NCI-H187 treated with DMSO at 0.1 percent for 48 hours (cell line): Measurements from ENCODE around the gene LAMA2.

ENCODE experiments used
- DNase-seq: peaks from one replicate; lab custom pipeline; 2025; lab: John Stamatoyannopoulos, UW

The LAMA2 gene

DNA sequence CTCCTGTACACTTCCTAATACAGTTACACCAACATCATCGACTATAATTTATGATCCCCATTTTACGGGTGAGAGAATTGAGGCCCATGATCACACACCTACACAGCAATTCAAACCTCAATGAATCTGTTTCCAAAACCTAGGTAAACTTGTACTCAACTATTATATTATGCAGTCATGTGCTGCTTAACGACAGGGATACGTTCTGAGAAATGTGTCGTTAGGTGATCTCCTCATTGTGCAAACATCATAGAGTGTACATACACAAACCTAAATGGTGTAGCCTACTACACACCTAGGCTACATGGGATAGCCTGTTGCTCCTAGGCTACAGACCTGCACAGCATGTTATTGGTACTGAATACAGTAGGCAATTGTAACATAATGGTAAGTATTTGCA lies 441.4 kb downstream of the LAMA2 start:
- no peak for DNase-seq

DNA sequence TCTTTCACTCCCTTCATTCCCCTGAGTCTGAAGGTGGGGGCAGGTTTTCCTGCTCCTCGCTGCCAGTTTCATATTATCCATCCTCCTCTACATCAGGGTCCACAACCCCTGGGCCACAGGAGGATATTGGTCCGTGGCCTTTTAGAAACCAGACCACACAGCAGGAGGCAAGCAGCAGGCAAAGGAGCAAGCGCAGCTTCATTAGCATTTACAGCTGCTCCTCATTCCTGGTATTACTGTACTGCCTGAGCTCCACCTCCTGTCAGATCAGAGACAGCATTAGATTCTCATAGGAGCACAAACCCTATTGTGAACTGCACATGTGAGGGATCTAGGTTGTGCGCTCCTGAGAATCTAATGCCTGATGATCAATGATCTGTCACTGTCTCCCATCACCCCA lies 446.7 kb downstream of the LAMA2 start:
- no peak for DNase-seq

DNA sequence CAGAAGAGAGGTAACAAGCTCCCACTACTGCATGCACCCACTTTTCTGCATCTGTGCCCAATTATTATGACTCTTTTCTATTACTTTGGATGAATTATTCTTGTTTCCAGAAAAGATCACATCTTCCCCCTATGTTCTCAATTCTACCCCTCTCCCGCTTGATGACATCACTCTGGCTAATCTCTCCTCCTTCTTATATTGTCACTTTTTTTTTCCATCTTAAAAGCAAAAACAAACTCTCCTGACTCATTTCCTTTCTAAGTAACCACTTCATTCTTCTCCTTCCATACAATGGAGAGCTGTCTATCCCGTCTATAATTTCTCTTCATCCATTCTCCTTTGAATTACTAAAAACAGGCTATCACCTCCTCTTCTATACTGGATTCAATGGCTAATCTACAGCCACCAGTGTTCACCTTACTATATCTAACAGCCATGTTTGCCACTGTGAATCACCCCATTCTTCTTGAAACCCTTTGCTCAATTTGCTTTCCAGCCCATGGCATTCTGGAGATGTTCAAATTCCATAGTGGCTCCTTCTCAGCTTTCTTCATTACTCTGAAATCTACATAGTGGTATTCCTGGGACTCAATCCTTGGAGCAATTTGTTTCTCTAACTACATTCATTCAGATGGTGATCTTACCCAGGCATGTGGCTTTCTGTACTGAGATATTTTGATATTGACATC lies 448.7 kb downstream of the LAMA2 start:
- DNase-seq = no peak

DNA sequence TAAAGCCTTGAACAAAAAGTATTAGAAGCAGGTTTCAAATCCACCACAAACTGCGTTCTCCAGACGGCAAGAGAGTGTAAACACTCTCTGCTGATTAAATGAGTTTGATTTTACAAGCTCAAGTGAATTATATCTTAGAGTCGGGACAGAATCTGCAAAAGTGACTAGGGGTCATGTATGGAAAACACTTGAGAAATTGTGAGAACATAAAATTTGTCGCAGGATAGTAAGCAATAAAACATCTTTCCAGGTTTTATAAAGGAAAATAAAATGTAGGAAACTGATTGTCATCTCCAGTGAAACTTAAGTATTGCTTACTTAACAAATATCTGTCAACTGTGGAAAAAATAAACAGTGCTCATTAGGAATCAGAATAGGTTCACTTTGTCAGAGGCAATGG lies 452.9 kb downstream of the LAMA2 start:
- DNase-seq = no peak

DNA sequence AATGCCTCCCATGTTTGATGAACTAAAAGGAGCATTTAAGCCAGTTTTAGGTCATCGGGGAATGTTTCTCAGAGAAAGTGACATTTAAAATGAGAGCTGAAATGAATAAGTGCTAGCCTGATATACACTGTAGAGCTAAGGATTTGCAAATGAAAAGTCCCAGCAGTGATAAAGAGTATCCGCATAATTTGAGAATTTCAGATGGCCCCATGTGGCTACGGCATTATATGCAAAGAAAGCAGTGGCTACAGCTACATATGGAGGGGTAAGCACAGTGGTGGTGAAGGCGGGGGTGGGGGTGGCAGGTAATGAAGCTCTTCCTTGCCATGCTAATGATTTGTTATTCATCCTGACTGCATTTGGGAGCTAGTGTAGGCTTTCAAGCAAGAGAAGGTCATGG lies 455.7 kb downstream of the LAMA2 start:
- DNase-seq = no peak

DNA sequence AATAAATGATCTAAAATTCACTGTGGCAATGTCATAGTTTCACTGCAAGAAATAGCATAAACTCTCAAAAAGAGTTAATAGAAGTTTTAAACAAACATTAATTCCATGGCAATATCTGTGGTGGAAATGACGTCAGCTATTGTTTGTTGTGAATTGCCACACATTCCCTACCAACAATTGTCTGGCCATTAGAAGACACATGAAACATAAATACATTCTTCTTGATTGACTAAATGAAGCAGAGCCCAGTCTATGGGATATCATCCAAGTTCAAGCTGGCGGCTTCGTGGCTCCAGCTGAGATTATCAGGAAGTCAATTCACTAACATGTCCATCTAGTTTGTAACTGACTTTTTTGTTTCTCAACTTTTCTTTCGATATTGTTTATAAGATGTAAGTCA lies 458.0 kb downstream of the LAMA2 start:
- no peak for DNase-seq

DNA sequence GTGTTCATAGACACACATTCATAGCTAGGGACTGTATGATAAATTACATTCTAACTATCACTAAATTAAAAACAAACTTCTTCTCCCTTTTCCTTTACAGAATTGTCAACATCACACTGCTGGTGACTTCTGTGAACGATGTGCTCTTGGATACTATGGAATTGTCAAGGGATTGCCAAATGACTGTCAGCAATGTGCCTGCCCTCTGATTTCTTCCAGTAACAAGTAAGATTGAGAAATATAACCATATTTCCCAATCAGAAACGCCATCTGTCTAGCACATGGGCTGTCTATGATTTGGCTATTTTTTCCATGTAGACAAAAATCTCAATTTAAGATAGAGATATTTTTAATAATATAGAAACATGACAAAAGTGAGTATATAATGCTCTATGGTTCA lies 459.3 kb downstream of the LAMA2 start:
- no peak for DNase-seq

DNA sequence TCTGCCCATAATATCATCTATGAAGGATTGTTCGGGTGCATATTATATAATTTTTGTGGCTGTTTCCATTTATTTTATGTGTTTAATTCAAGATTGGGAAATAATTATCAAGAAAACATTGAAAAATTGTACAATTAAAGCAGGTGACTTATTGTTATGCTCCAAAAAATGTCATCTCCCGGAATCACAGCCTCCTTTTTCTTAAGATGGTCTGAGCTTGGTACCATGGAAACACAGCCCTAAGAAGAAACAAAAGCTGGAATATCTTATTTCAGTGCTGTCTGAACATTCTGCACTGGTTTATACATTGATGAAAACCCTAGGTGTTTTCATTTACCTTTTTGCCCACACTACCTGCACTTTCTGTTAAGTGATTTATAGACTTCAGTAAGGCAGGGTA lies 459.9 kb downstream of the LAMA2 start:
- DNase-seq = no peak

DNA sequence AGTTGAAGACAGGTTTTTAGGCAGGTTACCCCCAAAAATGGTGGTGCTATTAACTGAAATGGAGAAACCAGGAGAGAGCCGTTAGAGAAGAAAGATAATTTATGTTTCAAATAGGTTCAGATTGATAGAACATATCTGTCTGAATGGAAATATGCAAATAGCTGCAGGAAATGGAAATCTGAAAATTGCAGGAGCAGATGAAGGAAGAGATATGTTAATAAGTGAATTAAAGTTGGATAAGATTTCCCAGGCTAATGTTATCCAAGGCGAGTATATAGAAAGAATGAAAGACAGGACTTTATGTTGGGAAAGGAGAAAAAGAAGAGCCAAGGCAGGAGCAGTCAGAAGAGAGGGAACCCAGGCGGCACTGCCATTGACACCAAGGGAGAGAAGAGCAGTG lies 461.4 kb downstream of the LAMA2 start:
- DNase-seq = no peak

DNA sequence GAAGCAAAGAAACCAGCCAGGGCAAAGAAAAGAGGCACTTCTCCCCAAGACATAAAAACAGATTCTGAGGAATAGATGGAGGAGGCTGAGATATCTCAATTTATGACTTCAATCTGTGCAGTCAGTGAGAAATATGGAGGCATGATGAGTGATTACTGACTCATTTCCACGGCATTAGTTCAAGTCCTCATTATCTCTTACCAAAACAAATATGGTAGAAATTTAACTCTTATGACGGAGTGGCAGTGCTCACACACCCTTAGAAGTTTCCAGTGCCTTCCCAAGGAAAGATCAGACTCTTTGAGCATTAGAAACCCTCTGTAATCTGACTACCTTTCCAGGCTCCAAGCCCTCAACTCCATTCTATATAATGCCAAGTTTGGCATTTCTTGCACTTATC lies 463.0 kb downstream of the LAMA2 start:
- no peak for DNase-seq

DNA sequence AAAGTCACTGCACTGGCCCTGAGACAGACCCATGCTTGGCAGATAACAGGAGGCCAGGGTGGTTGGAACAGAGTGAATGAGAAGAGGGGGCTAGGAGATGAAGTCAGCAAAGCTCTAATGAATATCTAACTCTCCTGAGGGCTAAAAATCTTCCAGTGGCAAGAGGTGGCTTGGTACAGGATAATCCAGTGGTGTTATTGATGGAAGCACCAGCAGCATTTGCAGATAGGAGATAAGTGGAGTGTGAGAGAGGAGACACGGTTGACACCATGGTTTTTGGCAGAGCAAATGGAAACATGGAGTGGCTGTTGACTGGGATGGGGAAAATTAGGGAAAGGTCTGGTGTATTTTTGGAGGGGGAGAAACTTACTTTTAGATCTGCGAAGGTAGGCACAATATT lies 464.0 kb downstream of the LAMA2 start:
- DNase-seq = no peak

DNA sequence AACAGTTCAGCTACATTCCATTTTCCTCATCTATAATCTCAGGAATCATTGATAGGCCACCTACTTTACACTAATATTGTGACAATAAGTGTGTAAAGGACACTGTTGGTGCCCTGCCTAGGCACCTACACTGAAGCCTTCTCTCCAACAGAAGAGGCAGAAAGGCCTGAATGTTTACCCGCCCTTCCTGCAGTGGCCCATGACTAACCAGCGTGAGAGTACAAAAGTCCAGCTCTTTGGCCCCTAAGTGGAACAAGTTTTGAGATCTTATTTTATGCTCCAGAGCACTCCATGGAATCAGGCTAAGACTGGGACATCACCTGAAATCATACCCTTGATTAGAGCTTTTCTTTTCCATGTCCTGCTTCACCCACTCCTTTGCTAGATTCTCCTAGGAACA lies 467.3 kb downstream of the LAMA2 start:
- no peak for DNase-seq

DNA sequence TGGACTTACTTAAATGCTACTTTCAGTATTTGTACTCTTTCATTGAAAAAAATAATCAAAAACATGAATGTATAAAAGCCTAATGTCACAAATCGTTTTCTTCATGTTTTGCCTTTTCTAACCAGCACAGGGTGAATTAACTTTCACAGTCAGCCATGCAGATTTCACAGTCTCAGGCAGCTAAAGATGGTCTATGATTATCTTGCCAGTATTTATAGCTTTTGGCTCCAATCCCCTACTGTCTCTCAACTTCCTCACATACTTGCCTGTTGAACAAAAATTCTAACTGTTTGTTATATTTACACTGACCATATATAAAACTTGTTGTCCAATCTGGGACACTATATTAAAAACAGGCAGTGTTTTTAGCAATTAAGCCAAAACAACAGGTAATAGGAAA lies 468.9 kb downstream of the LAMA2 start:
- DNase-seq = no peak

DNA sequence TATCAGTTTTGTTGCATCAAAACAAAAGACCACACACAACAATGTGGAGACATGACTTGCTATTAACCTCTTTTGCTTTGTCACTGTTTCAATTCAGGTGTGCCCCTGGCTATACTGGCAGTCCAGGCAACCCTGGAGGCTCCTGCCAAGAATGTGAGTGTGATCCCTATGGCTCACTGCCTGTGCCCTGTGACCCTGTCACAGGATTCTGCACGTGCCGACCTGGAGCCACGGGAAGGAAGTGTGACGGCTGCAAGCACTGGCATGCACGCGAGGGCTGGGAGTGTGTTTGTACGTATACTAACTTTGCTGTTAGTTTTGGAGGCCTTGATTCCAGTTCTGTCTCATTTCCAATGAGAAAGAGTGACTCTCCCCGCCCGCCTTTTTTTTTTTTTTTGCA lies 470.1 kb downstream of the LAMA2 start:
- no peak for DNase-seq

DNA sequence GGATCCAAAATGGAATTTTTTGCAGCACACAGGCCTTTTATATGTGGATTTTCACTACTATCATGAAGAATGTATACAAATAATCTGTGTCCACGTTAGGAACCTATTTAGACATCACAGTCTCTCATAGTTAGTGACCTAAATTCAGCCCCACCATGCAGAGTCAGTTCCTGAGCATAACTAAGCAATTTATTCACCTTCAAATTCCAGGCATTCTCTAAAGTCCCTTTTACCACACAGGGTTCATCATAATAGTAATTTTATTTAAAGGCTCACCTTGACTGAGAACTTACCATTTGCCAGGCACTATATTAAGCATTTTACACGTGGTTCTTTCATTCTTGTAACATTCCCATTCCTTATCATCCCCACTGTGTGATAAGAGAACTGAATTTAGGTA lies 473.2 kb downstream of the LAMA2 start:
- DNase-seq = no peak

DNA sequence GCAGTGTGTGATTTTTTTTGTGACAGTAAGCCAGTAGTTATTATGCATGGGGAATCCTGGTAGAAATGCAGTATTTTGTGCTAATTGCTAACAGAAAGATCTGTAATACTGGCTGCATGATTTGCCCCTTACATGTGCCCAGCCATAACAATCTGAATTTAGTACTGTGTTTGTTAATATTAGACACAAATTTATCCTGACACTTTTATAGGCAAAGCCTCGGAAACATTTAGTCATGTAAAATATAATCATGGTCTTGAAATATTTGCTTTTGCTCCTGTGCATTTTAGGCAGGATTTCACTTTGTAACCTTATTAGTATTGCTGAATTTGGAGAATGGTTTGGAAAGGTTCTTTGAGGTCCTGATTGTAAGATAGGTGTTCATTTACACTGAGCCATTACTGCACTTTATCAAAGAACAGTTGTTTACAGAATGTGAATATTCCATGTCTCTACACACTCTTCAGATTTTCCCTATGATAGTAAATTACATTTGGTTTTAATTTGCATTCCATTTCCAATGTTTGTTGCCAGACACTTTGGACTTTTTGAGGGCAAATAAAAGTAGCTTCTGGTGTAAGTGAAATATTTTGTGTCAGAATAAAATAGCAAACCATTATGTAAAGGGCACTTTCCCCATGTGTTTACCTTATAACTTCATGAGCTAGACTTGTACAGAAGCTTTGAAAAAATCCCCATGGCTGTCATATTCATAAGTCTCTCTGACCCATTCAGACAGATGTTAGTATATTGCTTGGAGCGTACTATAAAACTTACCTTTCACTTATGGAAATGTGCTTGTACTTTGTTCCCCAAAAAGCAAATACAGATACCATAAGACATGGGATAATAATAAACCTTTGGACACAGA lies 477.1 kb downstream of the LAMA2 start:
- DNase-seq = no peak

DNA sequence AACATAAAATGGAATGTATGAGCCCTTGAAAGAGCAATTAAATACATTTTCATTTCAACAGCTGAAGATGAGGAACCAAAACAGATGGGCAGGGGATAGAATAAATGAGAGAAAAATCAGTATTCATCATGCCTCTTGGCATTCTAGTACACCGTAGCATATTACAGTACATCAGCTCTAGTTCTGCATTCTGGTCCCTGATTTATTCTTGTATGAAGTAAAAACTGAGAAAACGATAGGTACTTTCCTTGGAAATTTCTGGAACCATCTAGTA lies 477.7 kb downstream of the LAMA2 start:
- no peak for DNase-seq

DNA sequence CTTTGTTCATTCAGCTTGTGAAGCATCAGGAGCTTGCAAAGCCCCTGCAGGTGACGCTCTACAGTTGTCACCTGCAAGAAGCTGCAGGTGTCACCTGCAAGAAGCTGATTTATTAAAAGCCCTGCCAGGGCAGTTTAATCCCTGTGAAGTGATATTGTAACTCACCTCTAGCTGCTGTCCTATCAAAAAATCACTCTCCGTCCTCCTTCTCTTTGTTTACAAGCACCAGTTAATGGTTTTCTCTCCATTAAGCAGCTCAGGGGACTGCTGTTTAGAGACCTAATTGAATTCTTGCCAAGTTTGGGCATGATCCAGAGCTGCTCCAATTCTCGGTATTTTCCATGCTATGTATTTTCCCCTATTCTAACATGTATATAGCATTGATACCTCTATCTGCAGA lies 481.1 kb downstream of the LAMA2 start:
- peak; percentile 84 for DNase-seq

DNA sequence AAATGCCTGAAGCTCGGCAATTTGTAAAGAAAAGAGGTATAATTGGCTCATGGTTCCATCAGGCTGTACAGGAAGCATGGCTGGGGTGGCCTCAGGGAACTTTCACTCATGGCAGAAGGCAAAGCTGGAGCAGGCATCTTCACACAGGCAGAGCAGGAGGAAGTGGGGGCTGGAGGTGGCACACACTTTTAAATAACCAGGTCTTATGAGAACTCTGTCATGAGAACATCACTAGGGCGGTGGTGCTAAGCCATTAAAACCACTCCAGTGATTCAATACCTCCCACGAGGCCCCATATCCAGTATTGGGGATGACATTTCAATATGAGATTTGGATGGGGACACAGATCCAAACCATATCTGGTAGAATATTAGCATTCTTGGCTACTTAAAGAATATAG lies 481.8 kb downstream of the LAMA2 start:
- DNase-seq = no peak

DNA sequence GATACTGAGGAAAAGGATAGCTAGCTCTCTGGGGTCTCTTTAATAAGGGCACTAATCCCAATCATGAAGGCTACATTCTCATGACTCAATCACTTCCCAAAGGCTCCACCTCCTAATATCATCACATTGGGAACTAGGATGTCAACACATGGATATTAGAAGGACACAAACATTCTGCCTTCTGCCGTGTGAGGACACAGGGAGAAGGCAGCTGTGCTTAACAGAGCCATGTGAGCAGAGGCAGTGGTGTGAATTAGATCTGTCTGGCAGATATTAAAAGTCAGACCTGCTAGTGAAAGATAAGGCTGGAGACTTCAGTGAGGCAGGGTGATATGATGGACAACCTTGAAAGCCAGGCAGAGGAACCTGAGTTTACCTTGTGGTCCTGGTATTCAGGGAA lies 485.1 kb downstream of the LAMA2 start:
- DNase-seq = no peak

DNA sequence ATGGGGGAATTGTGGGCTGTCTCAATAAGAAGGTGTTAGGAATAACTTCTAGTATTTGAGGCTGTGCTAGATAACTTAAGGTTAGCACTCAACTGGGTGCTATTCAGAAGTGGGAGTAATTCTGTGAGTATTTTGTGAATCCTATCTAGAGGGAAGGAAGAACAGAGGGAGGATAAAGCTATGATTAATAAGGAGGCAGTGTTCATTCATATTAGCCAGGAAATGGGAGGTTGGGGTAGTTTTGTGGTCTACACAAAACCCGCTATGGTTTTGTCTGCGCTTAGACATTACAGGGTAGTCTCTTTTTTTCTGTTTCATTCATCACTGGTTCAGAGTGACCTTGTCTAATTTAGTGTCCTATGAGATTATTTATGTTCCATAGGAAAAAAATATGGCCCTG lies 486.0 kb downstream of the LAMA2 start:
- no peak for DNase-seq

DNA sequence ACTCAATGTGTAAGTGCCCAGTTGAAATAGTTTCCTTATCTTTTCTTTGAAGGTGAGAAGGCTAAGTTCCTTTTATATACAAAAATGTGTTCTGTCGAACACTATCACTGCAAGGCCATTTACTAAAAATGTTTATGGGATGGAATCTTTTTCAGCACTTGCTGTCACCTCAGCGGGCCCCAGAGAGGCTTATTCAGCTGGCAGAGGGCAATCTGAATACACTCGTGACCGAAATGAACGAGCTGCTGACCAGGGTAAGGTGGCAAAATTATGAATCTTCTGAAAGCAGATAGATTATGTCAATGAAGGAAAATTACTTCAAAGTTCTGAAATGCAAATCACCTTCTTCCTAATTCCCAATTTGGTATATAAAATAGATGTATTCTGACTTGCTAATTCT lies 486.8 kb downstream of the LAMA2 start:
- no peak for DNase-seq

DNA sequence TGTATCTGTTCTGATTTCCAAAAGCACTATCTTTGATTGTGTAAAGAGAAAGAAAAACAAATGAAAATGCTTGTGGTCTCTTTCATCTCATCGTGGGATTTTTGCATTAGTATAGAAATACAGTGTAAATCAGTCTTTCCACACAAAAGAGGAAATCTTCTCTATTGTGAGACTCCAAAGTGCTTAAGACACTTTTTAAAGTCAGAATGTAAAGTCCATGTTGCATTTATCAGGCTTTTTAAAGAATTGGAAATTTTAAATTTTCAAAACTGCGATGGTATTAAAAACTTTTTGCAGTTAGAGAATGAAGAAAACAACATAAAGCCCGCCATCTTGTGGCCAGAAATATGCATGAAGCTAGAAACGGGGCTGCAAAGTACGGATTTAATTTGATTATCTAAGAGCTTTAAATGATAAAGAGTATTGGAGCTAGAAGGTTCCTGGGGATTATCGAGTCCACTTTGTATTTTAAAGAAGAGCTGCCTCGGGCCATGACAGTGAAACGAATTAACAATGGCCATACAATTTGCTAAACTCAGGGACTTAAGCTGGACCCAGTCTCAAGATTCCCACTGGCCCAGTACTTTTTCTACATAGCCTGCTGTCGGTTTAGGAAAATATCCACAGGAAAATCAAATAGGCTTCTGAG lies 487.5 kb downstream of the LAMA2 start:
- no peak for DNase-seq

DNA sequence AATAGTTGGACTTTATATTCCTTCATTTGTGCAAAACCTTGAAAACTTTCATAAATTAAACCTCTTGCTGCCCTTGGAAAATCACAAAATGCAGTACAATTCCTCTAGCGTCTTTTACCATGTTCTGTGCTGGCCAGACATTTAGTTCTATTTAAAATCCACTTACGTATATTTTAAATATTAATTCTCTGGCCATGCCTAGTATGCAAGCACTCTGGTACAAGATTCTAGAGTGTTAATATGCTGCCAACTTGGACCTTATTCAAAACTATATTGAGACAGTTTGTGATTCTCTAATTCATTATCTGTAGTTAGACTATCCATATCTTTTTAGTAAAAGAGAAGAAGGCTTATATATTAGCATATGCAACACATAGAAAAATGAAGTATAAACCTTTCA lies 498.9 kb downstream of the LAMA2 start:
- DNase-seq = no peak
